ENCODE measurements around the gene GNA15.

DNA sequence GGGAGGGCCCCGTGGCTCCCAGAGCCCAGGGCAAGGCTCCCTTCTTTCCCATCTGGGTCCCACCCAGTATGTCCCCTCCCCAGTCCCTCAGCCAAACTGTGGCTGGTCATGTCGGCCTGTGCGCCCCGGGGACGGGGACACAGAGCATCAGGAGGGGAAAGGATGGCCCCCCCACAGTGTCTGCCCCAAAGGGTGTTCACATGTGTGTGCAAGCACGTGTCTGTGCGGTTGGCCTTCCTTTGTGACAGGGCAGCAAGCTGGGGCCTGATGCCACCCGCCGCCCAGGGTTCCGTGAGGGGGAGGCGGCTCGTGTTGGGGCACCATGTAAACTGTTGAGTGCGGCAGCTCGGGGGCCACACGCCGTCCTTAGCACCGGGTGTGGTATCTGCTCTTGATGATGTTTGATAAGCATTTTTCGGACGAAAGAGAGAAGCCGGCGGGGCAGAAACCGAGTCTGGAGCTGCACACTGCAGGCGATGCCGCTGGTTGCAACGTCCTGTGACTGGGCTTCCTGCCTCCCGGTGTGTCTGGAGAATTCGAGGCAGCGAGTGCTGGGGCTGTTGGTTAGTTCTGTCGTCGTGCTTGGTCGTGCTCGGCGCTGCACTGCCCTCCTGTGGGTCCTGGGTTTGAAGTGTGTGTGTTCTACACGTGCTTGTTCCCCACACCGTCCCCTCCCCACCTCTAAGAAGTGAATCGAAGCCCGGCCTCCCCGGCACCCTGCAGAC is 23.3 kb upstream of the GNA15 start:
- TF ChIP-seq, protein P1, sequence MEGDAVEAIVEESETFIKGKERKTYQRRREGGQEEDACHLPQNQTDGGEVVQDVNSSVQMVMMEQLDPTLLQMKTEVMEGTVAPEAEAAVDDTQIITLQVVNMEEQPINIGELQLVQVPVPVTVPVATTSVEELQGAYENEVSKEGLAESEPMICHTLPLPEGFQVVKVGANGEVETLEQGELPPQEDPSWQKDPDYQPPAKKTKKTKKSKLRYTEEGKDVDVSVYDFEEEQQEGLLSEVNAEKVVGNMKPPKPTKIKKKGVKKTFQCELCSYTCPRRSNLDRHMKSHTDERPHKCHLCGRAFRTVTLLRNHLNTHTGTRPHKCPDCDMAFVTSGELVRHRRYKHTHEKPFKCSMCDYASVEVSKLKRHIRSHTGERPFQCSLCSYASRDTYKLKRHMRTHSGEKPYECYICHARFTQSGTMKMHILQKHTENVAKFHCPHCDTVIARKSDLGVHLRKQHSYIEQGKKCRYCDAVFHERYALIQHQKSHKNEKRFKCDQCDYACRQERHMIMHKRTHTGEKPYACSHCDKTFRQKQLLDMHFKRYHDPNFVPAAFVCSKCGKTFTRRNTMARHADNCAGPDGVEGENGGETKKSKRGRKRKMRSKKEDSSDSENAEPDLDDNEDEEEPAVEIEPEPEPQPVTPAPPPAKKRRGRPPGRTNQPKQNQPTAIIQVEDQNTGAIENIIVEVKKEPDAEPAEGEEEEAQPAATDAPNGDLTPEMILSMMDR (IDR thresholded peaks at IDR 0.05; ENCODE audit: extremely low read depth in 1 of 2, insufficient read depth in 1 of 2, low read depth in 1 of 2, low read length in 2 of 2): no peak
- TF ChIP-seq POLR2AphosphoS5 (IDR thresholded peaks at IDR 0.05; ENCODE audit: insufficient read depth, low read depth, low read length) (no peak), POLR2A (IDR thresholded peaks at IDR 0.05; ENCODE audit: low read depth, low read length) (no peak)

All from endothelial cell of umbilical vein (primary cell).